GM23338 (cell line): ENCODE results near the gene C14orf180. TPM values are rescaled to one million over a fixed set of nuclear protein-coding genes. Genes with fewer than 3 reads are reported as not detected.

Experiments
- ATAC-seq: fragments of 200-7000 bp; cut with Tn5 transposase; 3 replicates; pipeline ENCODE4 v1.9.1; 2020
- DNase-seq: peaks from one replicate; pipeline ENCODE4 v3.0.0-alpha.2; 2015; ENCODE audit warnings: low spot score
- H2AFZ ChIP-seq: fragments of 200-600 bp; sonication (generic); 2 replicates; pipeline ENCODE4 v1.8.0; 2016; ENCODE audit warnings: antibody characterized with exemption, mild to moderate bottlenecking, moderate library complexity
- H3F3A ChIP-seq: fragments of 200-600 bp; sonication (generic); replicated peaks from 2 replicates; pipeline ENCODE4 v1.8.0; 2017; ENCODE audit warnings: antibody characterized with exemption, mixed run types, low read depth
- H3K27ac ChIP-seq: fragments of 200-600 bp; sonication (generic); 2 replicates; pipeline ENCODE4 v1.6.1; 2016; ENCODE audit warnings: low read depth
- H3K27me3 ChIP-seq: fragments of 200-600 bp; sonication (generic); 2 replicates; pipeline ENCODE4 v1.8.0; 2016; ENCODE audit warnings: mild to moderate bottlenecking, mixed run types, moderate library complexity; ENCODE audit not compliant: insufficient read depth
- H3K36me3 ChIP-seq: fragments of 200-600 bp; sonication (generic); 2 replicates; pipeline ENCODE4 v1.8.0; 2016; ENCODE audit warnings: mild to moderate bottlenecking; ENCODE audit not compliant: insufficient read depth
- H3K4me1 ChIP-seq: fragments of 200-600 bp; sonication (generic); 2 replicates; pipeline ENCODE4 v1.8.0; 2016; ENCODE audit warnings: mild to moderate bottlenecking, moderate library complexity; ENCODE audit not compliant: insufficient read depth
- H3K4me2 ChIP-seq: fragments of 200-600 bp; sonication (generic); 2 replicates; pipeline ENCODE4 v1.7.1; 2017; ENCODE audit warnings: mixed run types
- H3K4me3 ChIP-seq: fragments of 200-600 bp; sonication (generic); 2 replicates; pipeline ENCODE4 v1.6.1; 2016; ENCODE audit warnings: mixed run types
- H3K79me2 ChIP-seq: fragments of 200-600 bp; sonication (generic); replicated peaks from 2 replicates; pipeline ENCODE4 v1.8.0; 2017; ENCODE audit warnings: mild to moderate bottlenecking; ENCODE audit not compliant: insufficient read depth
- H3K9me2 ChIP-seq: fragments of 200-600 bp; sonication (generic); 2 replicates; pipeline ENCODE4 v1.8.0; 2017; ENCODE audit not compliant: insufficient read depth
- H4K20me1 ChIP-seq: fragments of 200-600 bp; sonication (generic); replicated peaks from 2 replicates; pipeline ENCODE4 v1.8.0; 2017; ENCODE audit warnings: mild to moderate bottlenecking; ENCODE audit not compliant: insufficient read depth
- H3K27ac Mint-ChIP-seq: 2 replicates; pipeline ENCODE4 v1.8.0; 2020; ENCODE audit warnings: inconsistent platforms, mild to moderate bottlenecking, moderate library complexity, mixed read lengths
- H3K27me3 Mint-ChIP-seq: 3 replicates; pipeline ENCODE4 v1.8.0; 2022; ENCODE audit warnings: low read depth, mild to moderate bottlenecking, moderate library complexity, mixed read lengths, inconsistent platforms; ENCODE audit not compliant: insufficient read depth, poor library complexity
- H3K36me3 Mint-ChIP-seq: 3 replicates; pipeline ENCODE4 v1.8.0; 2021; ENCODE audit warnings: low read depth, mild to moderate bottlenecking, inconsistent platforms, moderate library complexity, mixed read lengths
- H3K4me1 Mint-ChIP-seq: 3 replicates; pipeline ENCODE4 v1.8.0; 2020; ENCODE audit warnings: mild to moderate bottlenecking, inconsistent platforms, mixed read lengths
- H3K4me3 Mint-ChIP-seq: 3 replicates; pipeline ENCODE4 v1.8.0; 2021; ENCODE audit warnings: moderate library complexity, mild to moderate bottlenecking, inconsistent platforms, mixed read lengths
- H3K9me3 Mint-ChIP-seq: 3 replicates; pipeline ENCODE4 v1.8.0; 2020; ENCODE audit warnings: moderate library complexity, mild to moderate bottlenecking, inconsistent platforms, mixed read lengths
- CREB1 ChIP-seq: fragments of 250-450 bp; sonication (Bioruptor Pico); IDR thresholded peaks from 2 replicates; pipeline ENCODE4 v1.5.0; 2020; ENCODE audit warnings: low read depth, mild to moderate bottlenecking, moderate library complexity
- EZH2 ChIP-seq: fragments of 200-600 bp; sonication (generic); IDR thresholded peaks from one replicate; pipeline ENCODE4 v1.8.0; 2017; ENCODE audit warnings: antibody characterized with exemption, mild to moderate bottlenecking, low read depth; ENCODE audit not compliant: unreplicated experiment
- JUNB ChIP-seq: IDR thresholded peaks from one replicate; pipeline ENCODE4 v1.6.1; 2016; ENCODE audit warnings: antibody characterized with exemption; ENCODE audit not compliant: unreplicated experiment
- NANOG ChIP-seq: IDR thresholded peaks from 2 replicates; pipeline ENCODE4 v1.6.1; 2016; ENCODE audit warnings: antibody characterized with exemption, borderline replicate concordance
- POLR2AphosphoS5 ChIP-seq: IDR thresholded peaks from 2 replicates; pipeline ENCODE4 v1.6.1; 2016; ENCODE audit warnings: antibody characterized with exemption, low read depth
- STAT1 ChIP-seq: IDR thresholded peaks from one replicate; pipeline ENCODE4 v1.6.1; 2016; ENCODE audit warnings: antibody characterized with exemption; ENCODE audit not compliant: unreplicated experiment
- ZNF114 ChIP-seq: fragments of 250-450 bp; sonication (Bioruptor Pico); IDR thresholded peaks from 2 replicates; pipeline ENCODE4 v1.5.0; 2020; ENCODE audit warnings: mild to moderate bottlenecking, moderate library complexity
- polyA plus RNA-seq: library from polyadenylated mRNA; unstranded; fragments of >200 nt; fragmentation: Nextera tagmentation; extraction: Ambion mirVana; gene quantifications from 2 replicates; pipeline ENCODE4 v1.2.1, GENCODE V29; 2016
- total RNA-seq: library from RNA; depleted of rRNA; stranded (reverse); fragments of >200 nt; shearing (Covaris generic); gene quantifications from 2 replicates; pipeline ENCODE4 v1.2.3, GENCODE V29; 2014
- TF ChIP-seq, protein P1 (sequence below): IDR thresholded peaks from one replicate; pipeline ENCODE4 v1.6.1; 2018; ENCODE audit warnings: antibody characterized with exemption; ENCODE audit not compliant: unreplicated experiment
- TF ChIP-seq, protein P2 (sequence below): IDR thresholded peaks from 2 replicates; pipeline ENCODE4 v1.6.1; 2016; ENCODE audit warnings: antibody characterized with exemption
- TF ChIP-seq, protein P3 (sequence below), 2 experiments: fragments of 200-600 bp in 1 of 2; sonication (generic) in 1 of 2; conservative IDR thresholded peaks; 2 replicates each; pipeline versions ENCODE4 v1.5.1 to v1.6.1; 2016 to 2017; ENCODE audit warnings: antibody characterized with exemption in 2 of 2, low read depth in 2 of 2, mild to moderate bottlenecking in 2 of 2, moderate library complexity in 1 of 2

Gene C14orf180
- total and polyA plus RNA-seq, 2 experiments from 2014 or later: not detected

DNA sequence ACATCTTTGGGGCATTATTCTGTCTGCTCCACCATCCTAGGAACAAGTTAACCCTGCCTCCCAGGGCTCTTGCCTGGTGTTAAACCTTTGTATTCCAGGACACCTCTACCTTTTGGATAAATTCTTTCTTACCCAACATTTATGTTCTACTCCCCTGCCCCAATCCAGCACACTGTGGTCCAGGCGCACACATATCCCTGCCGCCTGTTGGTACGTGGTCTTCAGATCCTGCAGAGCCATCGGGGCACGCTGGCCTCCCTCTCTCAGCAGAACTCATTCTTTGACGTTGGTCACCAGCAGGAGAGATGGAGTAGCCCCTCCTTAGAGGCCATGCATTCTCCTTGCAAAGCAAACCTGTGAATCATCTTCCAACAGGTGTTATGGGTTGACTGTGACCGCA is 30.1 kb downstream of the C14orf180 start:
- H3K27me3 ChIP-seq: peaks cover 12% of the 10 kb centered on the region
- Mint-ChIP-seq H3K27me3 (peaks cover 17% of the 10 kb centered on the region), H3K9me3 (no peaks in the 10 kb centered on the region), H3K27ac (no peak overlapping the region), H3K4me1 (peaks cover 7% of the 10 kb centered on the region; the same call in 2 of the 3 replicates), H3K36me3 (no peaks in the 10 kb centered on the region), H3K4me3 (no peak overlapping the region)
- peaks cover 10% of the 10 kb centered on the region; the same call in 1 of the 2 replicates for H3K4me1 ChIP-seq
- 0 out of 2 replicates have a peak, but pooled peaks cover 11% of the 10 kb centered on the region for H3K9me2 ChIP-seq
- no peaks in the 10 kb centered on the region for H3F3A ChIP-seq
- H2AFZ ChIP-seq: no peak overlapping the region
- no peak overlapping the region for H3K27ac ChIP-seq
- H3K79me2 ChIP-seq: no peaks in the 10 kb centered on the region
- peaks cover 6% of the 10 kb centered on the region; the same call in 1 of the 2 replicates for H4K20me1 ChIP-seq
- no peak for ATAC-seq
- no peak for TF ChIP-seq NANOG
- TF ChIP-seq CREB1: no peak
- no peak for TF ChIP-seq EZH2
- H3K36me3 ChIP-seq: no peaks in the 10 kb centered on the region
- no peak for DNase-seq
- no peak overlapping the region for H3K4me2 ChIP-seq
- H3K4me3 ChIP-seq: no peak overlapping the region

DNA sequence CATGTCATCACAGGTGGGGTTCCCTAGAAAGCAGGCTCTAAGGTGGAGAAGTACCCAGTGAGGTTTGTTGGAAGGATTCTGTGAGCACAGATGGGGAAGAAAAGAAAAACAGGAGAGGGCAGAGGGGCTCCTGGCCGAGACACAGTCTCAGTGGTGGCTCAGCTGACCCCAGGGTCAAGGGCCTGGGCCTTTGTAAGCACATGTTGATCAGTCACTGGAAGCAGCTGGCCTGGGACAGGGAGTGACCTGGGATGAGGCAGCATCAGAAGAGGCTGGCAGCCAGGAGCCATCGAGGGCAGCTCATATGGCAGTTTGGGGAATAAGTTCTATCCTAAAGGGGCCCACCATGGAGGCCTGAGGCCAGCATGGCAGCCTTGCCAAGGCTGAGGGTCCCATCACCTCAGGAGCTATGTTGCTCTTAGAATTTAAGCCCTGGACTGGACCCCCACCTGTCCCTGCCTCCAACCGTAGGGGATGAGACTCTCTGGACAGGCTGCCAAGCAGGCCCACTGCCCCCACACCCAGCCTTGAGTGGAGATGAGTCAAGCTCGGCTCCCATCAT is 31.3 kb downstream of the C14orf180 start:
- peaks cover 8% of the 10 kb centered on the region for H3K27me3 Mint-ChIP-seq
- peaks cover under 1% of the 10 kb centered on the region; the same call in 1 of the 2 replicates for H3K4me1 ChIP-seq
- H3K4me1 Mint-ChIP-seq: peaks cover under 1% of the 10 kb centered on the region; the same call in 1 of the 3 replicates
- TF ChIP-seq, protein P1, sequence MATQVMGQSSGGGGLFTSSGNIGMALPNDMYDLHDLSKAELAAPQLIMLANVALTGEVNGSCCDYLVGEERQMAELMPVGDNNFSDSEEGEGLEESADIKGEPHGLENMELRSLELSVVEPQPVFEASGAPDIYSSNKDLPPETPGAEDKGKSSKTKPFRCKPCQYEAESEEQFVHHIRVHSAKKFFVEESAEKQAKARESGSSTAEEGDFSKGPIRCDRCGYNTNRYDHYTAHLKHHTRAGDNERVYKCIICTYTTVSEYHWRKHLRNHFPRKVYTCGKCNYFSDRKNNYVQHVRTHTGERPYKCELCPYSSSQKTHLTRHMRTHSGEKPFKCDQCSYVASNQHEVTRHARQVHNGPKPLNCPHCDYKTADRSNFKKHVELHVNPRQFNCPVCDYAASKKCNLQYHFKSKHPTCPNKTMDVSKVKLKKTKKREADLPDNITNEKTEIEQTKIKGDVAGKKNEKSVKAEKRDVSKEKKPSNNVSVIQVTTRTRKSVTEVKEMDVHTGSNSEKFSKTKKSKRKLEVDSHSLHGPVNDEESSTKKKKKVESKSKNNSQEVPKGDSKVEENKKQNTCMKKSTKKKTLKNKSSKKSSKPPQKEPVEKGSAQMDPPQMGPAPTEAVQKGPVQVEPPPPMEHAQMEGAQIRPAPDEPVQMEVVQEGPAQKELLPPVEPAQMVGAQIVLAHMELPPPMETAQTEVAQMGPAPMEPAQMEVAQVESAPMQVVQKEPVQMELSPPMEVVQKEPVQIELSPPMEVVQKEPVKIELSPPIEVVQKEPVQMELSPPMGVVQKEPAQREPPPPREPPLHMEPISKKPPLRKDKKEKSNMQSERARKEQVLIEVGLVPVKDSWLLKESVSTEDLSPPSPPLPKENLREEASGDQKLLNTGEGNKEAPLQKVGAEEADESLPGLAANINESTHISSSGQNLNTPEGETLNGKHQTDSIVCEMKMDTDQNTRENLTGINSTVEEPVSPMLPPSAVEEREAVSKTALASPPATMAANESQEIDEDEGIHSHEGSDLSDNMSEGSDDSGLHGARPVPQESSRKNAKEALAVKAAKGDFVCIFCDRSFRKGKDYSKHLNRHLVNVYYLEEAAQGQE: no peak
- TF ChIP-seq JUNB (no peak), STAT1 (no peak), POLR2AphosphoS5 (no peak), EZH2 (no peak), ZNF114 (no peak), NANOG (no peak)
- TF ChIP-seq, protein P2, sequence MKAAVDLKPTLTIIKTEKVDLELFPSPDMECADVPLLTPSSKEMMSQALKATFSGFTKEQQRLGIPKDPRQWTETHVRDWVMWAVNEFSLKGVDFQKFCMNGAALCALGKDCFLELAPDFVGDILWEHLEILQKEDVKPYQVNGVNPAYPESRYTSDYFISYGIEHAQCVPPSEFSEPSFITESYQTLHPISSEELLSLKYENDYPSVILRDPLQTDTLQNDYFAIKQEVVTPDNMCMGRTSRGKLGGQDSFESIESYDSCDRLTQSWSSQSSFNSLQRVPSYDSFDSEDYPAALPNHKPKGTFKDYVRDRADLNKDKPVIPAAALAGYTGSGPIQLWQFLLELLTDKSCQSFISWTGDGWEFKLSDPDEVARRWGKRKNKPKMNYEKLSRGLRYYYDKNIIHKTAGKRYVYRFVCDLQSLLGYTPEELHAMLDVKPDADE: no peak
- TF ChIP-seq, protein P3, sequence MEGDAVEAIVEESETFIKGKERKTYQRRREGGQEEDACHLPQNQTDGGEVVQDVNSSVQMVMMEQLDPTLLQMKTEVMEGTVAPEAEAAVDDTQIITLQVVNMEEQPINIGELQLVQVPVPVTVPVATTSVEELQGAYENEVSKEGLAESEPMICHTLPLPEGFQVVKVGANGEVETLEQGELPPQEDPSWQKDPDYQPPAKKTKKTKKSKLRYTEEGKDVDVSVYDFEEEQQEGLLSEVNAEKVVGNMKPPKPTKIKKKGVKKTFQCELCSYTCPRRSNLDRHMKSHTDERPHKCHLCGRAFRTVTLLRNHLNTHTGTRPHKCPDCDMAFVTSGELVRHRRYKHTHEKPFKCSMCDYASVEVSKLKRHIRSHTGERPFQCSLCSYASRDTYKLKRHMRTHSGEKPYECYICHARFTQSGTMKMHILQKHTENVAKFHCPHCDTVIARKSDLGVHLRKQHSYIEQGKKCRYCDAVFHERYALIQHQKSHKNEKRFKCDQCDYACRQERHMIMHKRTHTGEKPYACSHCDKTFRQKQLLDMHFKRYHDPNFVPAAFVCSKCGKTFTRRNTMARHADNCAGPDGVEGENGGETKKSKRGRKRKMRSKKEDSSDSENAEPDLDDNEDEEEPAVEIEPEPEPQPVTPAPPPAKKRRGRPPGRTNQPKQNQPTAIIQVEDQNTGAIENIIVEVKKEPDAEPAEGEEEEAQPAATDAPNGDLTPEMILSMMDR (conservative IDR thresholded peaks at IDR 0.05; ENCODE audit: low read depth in 2 of 2): no peak

More for the DNA sequence above, 31.3 kb downstream of the C14orf180 start:
- no peak for ATAC-seq
- no peaks in the 10 kb centered on the region for H4K20me1 ChIP-seq
- Mint-ChIP-seq H3K9me3 (no peaks in the 10 kb centered on the region), H3K27ac (no peak overlapping the region), H3K4me3 (no peak overlapping the region), H3K36me3 (no peaks in the 10 kb centered on the region)
- 0 out of 2 replicates have a peak, but pooled peaks cover 11% of the 10 kb centered on the region for H3K9me2 ChIP-seq
- no peaks in the 10 kb centered on the region for H3K36me3 ChIP-seq
- no peak overlapping the region for H3K4me2 ChIP-seq
- no peak for DNase-seq
- H3K79me2 ChIP-seq: no peaks in the 10 kb centered on the region
- H3K27me3 ChIP-seq: peaks cover 2% of the 10 kb centered on the region
- no peak overlapping the region for H2AFZ ChIP-seq
- no peak overlapping the region for H3K4me3 ChIP-seq
- no peaks in the 10 kb centered on the region for H3F3A ChIP-seq
- H3K27ac ChIP-seq: no peak overlapping the region
